ENCODE measurements around the gene PDE4B.

PDE4B gene

DNA sequence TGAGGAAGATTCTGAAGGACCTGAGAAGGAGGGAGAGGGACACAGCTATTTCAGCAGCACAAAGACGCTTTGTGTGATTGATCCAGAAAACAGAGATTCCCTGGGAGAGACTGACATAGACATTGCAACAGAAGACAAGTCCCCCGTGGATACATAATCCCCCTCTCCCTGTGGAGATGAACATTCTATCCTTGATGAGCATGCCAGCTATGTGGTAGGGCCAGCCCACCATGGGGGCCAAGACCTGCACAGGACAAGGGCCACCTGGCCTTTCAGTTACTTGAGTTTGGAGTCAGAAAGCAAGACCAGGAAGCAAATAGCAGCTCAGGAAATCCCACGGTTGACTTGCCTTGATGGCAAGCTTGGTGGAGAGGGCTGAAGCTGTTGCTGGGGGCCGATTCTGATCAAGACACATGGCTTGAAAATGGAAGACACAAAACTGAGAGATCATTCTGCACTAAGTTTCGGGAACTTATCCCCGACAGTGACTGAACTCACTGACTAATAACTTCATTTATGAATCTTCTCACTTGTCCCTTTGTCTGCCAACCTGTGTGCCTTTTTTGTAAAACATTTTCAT lies 579.9 kb downstream of the PDE4B start:
- DNase-seq: no peak

DNA sequence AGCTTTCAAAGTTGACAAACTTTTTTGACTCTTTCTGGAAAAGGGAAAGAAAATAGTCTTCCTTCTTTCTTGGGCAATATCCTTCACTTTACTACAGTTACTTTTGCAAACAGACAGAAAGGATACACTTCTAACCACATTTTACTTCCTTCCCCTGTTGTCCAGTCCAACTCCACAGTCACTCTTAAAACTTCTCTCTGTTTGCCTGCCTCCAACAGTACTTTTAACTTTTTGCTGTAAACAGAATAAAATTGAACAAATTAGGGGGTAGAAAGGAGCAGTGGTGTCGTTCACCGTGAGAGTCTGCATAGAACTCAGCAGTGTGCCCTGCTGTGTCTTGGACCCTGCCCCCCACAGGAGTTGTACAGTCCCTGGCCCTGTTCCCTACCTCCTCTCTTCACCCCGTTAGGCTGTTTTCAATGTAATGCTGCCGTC lies 580.5 kb downstream of the PDE4B start:
- no peak for DNase-seq

DNA sequence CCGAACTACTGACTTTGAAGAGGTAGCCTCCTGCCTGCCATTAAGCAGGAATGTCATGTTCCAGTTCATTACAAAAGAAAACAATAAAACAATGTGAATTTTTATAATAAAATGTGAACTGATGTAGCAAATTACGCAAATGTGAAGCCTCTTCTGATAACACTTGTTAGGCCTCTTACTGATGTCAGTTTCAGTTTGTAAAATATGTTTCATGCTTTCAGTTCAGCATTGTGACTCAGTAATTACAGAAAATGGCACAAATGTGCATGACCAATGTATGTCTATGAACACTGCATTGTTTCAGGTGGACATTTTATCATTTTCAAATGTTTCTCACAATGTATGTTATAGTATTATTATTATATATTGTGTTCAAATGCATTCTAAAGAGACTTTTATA lies 581.5 kb downstream of the PDE4B start:
- DNase-seq: no peak

DNA sequence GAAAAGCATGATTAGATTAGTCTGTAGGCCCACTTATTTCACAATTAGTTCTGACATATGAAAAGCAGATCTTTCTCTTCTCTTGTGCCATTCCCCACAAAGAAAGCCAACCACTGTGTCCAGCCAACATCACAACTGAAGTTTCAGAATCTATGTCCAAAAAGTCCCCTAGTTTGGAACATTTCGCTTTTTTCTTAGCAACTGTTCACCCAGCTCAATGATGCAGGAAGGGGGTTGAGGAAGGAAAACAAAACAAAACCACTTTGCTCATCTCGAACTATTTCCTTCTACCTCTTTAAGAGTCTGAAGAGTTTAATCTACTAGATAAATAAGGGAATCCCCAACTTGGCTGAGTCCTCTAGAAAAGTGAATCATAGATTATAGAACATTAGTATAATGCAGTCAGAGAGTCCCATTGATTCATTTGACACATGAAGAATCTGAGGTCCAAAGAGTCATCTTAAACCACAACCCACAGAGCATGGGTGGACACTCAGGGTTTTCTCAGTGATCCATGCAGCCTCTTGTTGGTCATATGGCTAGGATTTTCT lies 581.9 kb downstream of the PDE4B start:
- peak; percentile 93 for DNase-seq

DNA sequence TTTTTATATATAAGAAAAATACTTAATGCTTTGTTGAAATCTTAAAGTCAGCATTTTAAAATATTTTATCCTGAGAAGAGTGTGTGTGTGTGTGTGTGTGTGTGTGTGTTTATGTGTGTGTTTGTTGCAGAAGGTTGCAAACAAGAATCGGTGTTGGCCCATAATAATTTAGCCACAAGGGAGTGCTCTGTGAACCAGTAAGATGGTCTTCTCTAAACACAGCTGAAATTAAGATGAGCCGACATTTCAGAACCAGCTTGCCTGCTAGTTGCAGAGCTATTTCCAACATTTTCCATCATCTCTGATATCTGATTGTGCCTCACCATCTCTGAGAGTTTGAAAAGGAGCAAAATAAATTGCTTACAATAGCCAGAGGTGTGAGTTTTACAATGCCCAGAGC lies 582.4 kb downstream of the PDE4B start:
- DNase-seq: no peak

DNA sequence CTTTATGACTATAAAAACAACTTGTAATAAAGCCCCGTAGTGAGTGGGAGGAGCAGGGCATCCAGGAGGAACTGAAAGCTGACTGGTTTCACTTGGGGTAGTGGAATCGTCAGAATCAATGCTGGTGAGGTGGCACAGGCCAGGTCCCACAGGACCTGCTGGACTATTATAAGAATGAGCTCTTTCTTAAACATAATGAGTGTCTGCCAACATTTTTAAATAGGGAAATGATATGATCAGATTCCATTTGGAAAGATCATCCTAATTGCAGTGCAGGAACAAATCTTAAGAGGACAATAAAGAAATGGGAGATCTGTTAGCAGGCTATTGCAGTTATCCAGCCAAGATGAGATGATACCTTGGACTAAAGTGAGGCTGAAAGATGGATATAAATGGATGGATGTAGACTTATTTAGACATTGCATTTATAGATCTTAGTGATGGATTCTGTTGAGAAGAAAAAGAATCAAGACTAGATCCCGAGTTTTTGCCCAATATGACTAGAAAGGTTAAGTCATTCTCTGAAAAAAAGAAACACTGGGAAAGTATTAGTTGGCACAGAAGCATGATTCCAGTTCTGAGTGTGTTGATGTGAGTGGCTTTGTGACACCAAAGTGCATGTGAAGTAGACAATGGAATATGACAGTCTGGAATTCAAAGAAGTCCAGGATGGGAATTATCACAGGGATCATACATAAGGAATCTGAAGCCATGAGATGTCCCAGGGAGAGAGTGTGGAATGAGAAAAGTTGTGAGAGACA lies 587.9 kb downstream of the PDE4B start:
- DNase-seq: no peak

DNA sequence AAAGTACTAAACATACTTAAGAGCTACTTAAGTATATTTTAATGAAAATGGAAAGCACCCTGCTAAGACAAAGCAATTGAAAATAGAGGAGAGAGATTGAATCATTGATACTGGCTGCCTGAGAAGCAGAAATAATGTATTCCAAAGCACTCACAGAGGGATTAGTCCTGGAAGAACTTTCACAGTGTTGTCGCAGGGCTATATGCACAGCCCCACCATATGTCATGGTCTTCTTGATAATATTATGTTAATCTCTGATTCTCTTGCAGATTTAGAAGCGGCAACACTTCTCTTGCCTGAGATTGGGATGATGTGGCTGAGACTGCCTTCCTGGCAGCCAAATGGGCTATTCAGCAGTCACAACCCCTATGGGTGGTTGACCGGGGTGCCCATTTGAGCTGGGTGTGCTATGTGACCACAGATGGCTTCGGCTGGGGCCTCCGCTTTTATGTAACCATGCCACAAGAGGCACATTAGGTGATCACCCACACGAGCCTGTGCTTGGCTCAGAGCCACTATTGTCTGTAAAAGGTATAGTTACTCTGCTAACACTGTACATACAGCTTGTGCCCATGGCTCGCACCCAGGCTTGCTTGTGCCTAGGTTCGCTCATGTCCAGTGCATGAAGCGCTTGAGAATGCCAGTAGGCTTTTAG lies 589.1 kb downstream of the PDE4B start:
- DNase-seq: no peak

DNA sequence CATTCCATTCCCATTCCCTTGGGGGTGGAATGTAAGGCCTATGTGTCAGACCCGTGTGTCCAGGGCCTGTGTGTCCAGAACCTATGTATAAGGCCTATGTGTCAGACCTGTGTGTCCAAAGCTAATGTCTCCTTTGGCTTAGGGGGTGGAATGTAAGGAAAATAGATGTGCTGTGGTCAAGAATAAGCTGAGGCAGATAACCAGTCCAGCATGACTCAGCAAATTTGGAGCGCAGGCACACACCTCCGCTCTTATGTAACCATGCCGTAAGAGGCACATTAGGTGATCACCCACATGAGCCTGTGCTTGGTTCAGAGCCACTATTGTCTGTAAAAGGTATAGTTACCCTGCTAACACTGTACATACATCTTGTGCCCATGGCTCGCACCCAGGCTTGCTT lies 590.5 kb downstream of the PDE4B start:
- no peak for DNase-seq

DNA sequence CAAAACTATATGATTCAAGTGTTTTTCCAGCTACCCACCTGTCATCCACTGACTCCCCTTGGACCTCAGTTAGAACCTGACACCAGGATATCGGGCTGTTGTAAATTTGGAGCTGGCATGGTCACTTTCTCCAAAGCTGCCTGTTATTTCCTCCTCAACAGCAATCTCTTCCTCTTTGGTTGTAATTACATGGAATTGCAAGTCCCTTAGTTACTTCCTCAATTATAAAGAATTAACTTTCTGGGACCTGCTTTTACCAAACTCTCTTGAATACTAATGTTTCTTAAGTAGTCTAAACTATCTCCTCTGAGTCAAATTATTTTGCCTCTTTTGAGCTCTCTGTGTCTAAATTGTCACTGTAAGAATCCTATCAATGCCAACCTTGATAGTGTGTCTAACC lies 590.9 kb downstream of the PDE4B start:
- no peak for DNase-seq

DNA sequence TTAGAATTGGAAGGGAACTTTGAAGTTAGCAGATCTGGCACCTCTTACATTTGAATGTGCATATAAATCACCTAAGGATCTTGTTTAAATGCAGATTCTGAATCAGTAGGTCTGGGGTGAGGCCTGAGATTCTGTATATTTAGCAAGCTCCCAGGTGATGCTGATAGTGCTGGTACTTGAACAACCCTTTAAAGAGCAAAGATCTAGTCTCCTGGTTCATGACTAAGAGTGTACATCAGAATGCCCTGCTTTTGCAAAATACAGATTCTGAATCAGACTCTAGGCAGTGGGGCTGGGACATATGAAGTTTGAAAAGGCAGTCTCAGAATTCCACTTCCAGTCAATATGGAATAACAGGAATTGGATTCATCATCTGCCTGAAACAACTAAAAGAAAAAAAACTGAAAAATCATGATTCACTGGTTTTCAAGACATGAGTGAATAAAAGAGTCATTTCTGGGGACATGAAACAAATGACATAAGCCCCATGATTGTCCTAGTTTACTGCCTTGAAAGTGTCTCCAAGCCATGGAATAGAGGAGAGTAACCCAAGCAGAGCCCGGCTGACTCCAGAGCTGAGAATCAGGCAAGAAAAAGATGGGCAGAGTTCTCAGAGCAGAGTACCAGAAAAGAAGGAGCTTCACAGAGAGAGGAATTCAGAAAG lies 591.7 kb downstream of the PDE4B start:
- no peak for DNase-seq

DNA sequence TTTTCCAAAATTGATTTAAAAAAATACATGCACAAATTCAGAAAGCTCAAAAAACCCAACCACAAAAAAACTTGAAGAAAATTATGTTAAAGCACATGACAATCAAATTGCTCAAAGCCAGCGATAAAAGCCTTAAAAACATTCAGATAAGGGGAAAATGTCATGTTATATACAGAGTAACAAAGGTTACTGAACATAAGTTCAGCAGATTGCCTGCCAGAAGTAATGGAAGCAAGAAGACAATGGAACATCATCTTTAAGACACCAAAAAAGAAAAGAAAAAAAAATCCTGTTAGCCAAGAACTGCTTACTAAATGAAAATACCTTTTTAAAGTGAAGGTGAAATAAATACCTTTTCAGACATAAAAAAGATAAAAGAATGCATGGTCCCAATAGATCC lies 594.0 kb downstream of the PDE4B start:
- no peak for DNase-seq

DNA sequence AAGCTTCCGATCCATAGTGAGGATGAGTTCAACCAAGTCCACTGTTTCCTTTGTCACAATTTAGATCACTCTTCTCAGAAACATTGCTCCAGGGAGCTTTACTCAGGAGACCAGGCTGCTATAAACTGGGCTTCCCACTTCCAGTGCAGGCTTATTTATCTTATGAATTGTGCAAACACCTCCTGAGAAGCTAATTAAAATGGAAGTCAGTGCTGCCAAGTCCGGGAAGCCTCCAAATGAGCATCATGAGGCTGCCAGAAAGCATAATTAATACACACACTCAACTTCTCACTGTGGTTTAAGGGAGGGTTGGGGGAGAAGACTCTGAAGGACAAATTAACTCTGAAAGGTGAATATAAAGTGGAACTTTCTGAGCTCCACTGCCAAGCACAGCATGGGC lies 596.2 kb downstream of the PDE4B start:
- no peak for DNase-seq

DNA sequence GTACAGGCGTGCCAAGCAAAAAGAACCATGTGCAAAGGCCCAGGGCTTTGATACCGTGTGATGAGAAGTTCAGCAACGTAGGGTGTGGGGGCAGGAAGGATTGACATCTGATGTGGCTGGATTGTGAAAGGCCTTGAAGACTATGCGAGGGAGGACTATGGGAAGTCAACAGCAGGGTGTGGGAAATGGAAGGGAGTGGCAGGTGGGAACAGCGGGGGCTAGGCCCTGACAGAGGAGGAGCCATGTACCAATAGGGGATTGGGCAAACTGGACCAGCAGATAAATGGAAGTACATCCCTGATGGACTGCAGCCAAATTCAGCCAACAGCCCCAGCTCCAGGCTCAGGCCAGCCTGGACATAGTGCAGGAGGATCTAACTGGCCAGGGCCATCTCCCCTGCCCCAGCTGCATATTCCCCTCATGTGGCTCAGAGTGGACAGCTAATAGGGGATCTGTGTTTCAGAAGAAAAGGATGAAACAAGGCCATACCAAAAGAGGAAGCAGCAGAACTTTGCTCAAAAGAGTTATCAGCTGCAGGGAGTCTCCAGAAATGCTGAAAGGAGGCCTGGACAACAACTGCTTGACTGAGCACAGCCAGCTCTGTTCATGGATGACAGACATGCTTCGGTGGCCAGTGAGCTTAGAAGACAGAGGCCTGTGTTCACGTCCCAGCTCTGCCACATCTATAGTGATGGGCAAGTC lies 601.0 kb downstream of the PDE4B start:
- DNase-seq: no peak

DNA sequence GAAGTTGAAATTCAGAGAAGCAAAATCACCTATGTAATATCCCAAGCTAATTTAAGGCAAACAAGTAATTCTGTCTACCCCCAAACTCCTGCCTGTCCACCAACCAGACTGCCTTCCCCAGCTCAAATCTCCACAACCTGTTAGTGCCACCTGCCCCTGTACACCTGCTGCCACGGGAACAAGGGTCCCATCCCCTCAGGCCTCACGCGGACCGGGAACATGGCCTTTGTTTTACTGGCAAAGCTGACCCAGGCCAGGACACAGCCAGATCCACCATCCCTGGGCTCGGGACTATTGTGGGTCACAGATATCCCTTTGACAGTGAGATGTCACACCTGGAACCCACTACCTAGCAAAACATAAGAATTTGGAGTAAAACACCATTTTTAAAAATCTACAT lies 601.9 kb downstream of the PDE4B start:
- DNase-seq: no peak

DNA sequence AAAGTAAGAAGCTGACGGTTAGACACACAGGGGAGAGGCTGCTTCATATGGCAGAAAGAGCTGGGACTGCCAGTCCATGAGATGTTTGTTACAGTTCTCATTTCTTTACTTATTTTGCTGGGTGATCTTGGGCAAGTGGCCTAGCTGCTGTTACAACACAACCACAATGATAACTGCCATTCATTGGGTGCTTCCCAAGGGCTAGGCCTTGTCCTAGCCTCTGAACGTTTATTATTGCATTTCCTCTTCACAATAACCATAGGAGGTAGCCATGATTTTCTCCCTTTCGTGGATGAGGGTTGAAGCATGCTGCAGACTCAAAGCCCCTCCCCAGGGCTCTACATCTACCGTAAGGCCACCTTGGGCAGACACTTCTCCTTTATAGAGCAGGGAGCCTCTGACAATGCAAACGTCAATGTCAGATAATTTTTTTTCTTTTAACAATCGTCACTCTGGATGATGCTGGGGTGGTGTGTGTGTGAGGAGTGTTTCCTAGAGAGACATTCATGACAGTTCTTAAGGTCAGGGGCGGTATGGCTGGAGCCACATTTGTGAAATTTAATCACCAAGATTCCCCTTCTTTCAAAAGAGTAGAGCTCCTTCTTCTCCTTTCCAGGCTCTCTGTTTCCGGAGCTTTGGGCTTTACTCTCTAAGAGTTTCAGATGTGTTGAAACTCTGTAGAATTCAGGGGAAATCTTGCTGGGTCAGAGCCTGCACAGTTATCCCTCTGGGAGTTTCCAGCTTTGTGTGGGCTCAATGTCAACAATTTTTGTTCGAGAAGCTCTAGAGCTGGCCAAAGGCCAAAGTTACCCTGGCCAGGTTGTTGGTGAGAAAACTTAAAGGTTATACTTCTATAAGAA lies 602.7 kb downstream of the PDE4B start:
- no peak for DNase-seq

DNA sequence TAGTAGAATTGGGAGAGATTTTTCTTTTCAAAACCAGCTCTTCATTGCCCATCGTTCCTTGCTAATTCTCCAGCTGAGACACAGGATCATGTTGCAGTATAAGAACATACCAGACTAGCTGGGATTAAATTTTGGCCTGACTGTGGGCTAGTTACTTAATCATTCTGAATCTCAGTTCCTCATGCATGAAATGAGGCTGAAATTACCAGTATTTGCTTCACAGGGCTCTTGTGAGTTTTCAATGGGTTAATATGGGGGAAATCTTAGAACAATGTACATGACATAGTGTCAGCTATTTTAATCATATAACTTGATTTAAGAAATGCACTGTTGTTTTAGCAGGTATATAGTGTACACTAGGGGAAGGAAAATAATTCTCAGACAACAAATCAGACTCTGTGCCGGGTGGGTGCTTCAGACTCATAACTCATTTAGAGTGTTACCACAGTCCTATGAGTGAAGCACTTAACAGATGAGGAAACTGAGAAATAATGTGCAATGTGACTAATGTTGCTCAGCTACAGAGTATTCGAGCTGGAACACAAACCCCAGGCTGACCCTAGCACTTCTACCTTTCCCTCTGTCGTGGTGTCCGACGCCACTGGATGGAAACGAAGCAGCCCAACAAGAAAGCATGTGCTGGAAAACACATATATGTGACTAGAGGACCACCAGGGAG lies 603.7 kb downstream of the PDE4B start:
- DNase-seq: no peak

DNA sequence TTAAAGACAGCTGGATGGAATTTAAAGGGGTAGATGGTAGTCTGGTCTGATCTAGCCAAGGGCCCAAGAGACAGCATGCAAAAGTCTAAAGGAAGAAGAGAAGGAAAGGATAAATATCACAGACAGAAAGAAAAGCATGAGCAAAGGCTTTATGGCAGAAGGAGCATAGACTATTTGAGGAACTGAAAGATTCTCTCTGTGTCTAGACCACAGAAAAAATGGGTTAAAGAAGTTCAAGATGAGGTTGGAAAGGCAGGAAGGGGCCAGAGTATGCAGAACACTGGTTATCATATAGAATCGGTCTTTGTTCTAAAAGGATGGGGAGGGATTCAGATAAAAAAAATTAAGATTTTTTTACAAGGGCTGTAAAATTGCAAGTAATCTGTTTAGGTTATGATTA lies 604.5 kb downstream of the PDE4B start:
- no peak for DNase-seq

DNA sequence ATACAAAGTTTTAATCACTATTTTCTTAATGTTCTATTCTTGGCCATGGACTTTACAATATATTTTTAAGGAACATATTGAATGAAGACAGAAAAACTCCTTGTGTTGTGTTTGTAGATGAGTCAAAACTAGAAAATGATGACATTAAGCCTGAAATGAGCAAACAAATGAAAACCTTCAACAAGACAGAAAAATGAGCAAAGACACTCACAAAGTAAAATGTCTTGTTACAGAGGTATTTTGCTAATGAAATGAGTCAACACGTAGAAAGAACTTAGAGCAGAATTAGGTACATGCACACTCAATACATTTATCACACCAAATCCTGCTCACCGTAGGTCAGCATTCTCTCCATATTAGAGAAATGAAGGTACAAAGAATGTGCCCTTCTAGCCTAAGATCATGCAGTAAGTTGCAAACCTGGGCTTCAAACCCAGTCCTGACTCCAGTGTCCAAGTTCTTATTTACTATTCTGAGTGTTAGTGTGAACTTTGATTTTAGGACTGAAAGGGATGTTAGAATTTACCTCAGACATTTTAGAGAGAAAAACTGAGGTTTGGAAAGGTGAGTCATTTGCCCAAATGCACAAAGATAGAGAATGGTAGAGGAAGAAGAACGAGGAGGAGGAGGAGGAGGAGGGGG lies 607.3 kb downstream of the PDE4B start:
- DNase-seq: peak; percentile 58

DNA sequence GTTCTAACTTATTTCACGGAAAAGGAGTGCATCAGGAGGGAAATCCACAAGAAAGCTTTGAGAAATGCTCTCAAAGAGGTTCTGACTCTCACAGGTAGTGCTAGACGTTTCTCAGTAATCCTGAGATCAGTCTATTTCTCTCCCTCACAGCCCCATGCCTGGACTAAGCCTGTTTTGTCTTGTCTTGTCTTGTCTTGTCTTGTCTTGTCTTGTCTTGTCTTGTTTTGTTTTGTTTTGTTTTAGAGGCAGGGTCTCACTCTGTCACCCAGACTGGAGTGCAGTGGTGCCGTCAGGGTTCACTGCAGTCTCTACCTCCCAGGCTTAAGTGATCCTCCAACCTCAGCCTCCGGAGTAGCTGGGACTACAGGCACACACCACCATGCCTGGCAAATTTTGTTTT lies 608.0 kb downstream of the PDE4B start:
- DNase-seq: no peak

DNA sequence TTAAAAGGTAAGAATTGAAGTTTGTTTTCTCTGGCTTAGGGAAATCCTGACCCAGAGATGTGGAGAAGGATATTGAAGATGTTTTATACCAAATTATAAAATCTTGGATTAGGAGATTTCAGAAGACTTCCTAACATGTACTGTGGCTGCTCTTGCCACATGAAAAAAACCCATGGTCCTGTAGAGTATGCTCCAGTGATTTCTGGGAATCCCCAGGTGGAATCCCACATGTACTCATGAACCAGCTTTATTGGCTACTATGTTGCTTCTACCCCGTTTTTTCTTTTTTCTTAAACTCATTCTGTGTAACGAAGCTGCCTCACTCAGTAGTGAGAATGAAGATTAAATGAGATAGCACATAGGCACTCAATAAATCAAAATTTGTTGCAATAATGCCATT lies 608.5 kb downstream of the PDE4B start:
- no peak for DNase-seq

DNA sequence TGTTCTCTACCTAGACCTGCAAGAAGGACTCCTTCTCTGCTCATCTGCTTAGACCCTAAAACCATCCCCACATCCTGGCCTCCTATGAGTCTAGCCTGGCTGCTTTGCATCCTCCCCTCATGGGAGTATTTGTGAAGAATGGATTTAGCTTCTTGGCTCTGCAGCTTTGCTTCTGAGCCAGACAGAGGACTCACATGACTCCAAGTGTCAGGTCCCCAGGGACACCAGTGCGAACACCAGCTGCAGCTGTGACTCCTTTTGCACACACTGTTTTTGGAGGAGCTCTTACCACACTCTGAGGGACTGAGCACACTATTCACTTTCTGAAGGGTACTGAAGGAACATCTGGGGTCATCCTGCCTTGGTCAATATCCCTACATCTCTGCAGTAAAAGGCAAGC lies 609.5 kb downstream of the PDE4B start:
- peak; percentile 59 for DNase-seq
